H9 (cell line): ENCODE results near the gene NDE1. TPM values are rescaled to one million over a fixed set of nuclear protein-coding genes. Genes with fewer than 3 reads are reported as not detected.

ENCODE experiments used
- DNase-seq: peaks from one replicate; pipeline ENCODE4 v3.0.0-alpha.2; 2017
- H2AFZ ChIP-seq: one replicate; pipeline ENCODE4 v1.6.1; 2013; ENCODE audit warnings: mild to moderate bottlenecking, low read length, control low read depth, moderate library complexity
- H2AK5ac ChIP-seq: 2 replicates; pipeline ENCODE4 v1.6.1; 2013; ENCODE audit warnings: low read length, control low read depth, mixed read lengths; ENCODE audit not compliant: insufficient read length
- H2BK120ac ChIP-seq: one replicate; pipeline ENCODE4 v1.6.1; 2013; ENCODE audit warnings: low read depth, mild to moderate bottlenecking, low read length, control low read depth, inconsistent platforms; ENCODE audit not compliant: poor library complexity, severe bottlenecking
- H2BK12ac ChIP-seq: 2 replicates; pipeline ENCODE4 v1.6.1; 2013; ENCODE audit warnings: low read length, control low read depth, mixed read lengths, low read depth; ENCODE audit not compliant: insufficient read length
- H2BK15ac ChIP-seq: 2 replicates; pipeline ENCODE4 v1.6.1; 2013; ENCODE audit warnings: low read depth, low read length, control low read depth
- H2BK20ac ChIP-seq: one replicate; pipeline ENCODE4 v1.6.1; 2013; ENCODE audit warnings: low read depth, mild to moderate bottlenecking, low read length, control low read depth, inconsistent platforms; ENCODE audit not compliant: poor library complexity, severe bottlenecking
- H2BK5ac ChIP-seq: 2 replicates; pipeline ENCODE4 v1.6.1; 2013; ENCODE audit warnings: low read length, control low read depth, mixed read lengths; ENCODE audit not compliant: insufficient read length
- H3K14ac ChIP-seq: 2 replicates; pipeline ENCODE4 v1.6.1; 2013; ENCODE audit warnings: low read length, control low read depth; ENCODE audit not compliant: insufficient read depth
- H3K18ac ChIP-seq: 2 replicates; pipeline ENCODE4 v1.6.1; 2013; ENCODE audit warnings: low read depth, mild to moderate bottlenecking, mixed read lengths, low read length, control low read depth; ENCODE audit not compliant: insufficient read length
- H3K23ac ChIP-seq: 2 replicates; pipeline ENCODE4 v1.6.1; 2013; ENCODE audit warnings: low read length, control low read depth, mixed read lengths, low read depth; ENCODE audit not compliant: insufficient read length
- H3K23me2 ChIP-seq: 2 replicates; pipeline ENCODE4 v1.6.1; 2013; ENCODE audit warnings: low read depth, mild to moderate bottlenecking, mixed read lengths, low read length, control low read depth; ENCODE audit not compliant: insufficient read length, poor library complexity, severe bottlenecking
- H3K27ac ChIP-seq: 2 replicates; pipeline ENCODE4 v1.5.1; 2013; ENCODE audit warnings: low read length, control low read depth, mixed read lengths, low read depth; ENCODE audit not compliant: insufficient read length
- H3K27me3 ChIP-seq: 2 replicates; pipeline ENCODE4 v1.6.1; 2013; ENCODE audit warnings: low read length, control low read depth, inconsistent platforms; ENCODE audit not compliant: insufficient read depth
- H3K4ac ChIP-seq: 2 replicates; pipeline ENCODE4 v1.6.1; 2013; ENCODE audit warnings: low read depth, mild to moderate bottlenecking, control low read depth, inconsistent platforms, low read length, moderate library complexity
- H3K4me1 ChIP-seq: 2 replicates; pipeline ENCODE4 v1.6.1; 2013; ENCODE audit warnings: low read length, control low read depth, inconsistent platforms; ENCODE audit not compliant: insufficient read depth
- H3K4me2 ChIP-seq: 2 replicates; pipeline ENCODE4 v1.6.1; 2013; ENCODE audit warnings: low read length, control low read depth, mixed read lengths; ENCODE audit not compliant: insufficient read length, insufficient read depth
- H3K56ac ChIP-seq: 2 replicates; pipeline ENCODE4 v1.6.1; 2013; ENCODE audit warnings: low read depth, mild to moderate bottlenecking, mixed read lengths, low read length, control low read depth; ENCODE audit not compliant: insufficient read length
- H3K79me1 ChIP-seq: 2 replicates; pipeline ENCODE4 v1.6.1; 2013; ENCODE audit warnings: low read depth, mild to moderate bottlenecking, moderate library complexity, low read length, control low read depth, inconsistent platforms; ENCODE audit not compliant: insufficient read depth, poor library complexity, severe bottlenecking
- H3K79me2 ChIP-seq: 2 replicates; pipeline ENCODE4 v1.6.1; 2013; ENCODE audit warnings: low read length, control low read depth, inconsistent platforms; ENCODE audit not compliant: insufficient read depth
- H3K9ac ChIP-seq: 2 replicates; pipeline ENCODE4 v1.6.1; 2013; ENCODE audit warnings: low read length, control low read depth, mixed read lengths; ENCODE audit not compliant: insufficient read length; ENCODE audit errors: extremely low read depth
- H3K9me3 ChIP-seq: one replicate; pipeline ENCODE4 v1.6.1; 2013; ENCODE audit warnings: low read depth, low read length, inconsistent platforms; ENCODE audit not compliant: control insufficient read depth
- H3T11ph ChIP-seq: one replicate; pipeline ENCODE4 v1.6.1; 2013; ENCODE audit warnings: mild to moderate bottlenecking, low read length, control low read depth, inconsistent platforms
- H4K20me1 ChIP-seq: one replicate; pipeline ENCODE4 v1.6.1; 2013; ENCODE audit not compliant: control insufficient read depth, insufficient read length, insufficient read depth
- H4K5ac ChIP-seq: 2 replicates; pipeline ENCODE4 v1.6.1; 2013; ENCODE audit warnings: low read depth, mild to moderate bottlenecking, mixed read lengths, low read length, control low read depth; ENCODE audit not compliant: insufficient read length
- H4K8ac ChIP-seq: replicated peaks from 2 replicates; pipeline ENCODE4 v1.6.1; 2013; ENCODE audit warnings: low read length, control low read depth, mixed read lengths, low read depth; ENCODE audit not compliant: insufficient read length
- H4K91ac ChIP-seq: 2 replicates; pipeline ENCODE4 v1.6.1; 2013; ENCODE audit warnings: low read depth, mild to moderate bottlenecking, moderate library complexity, mixed read lengths, low read length, control low read depth; ENCODE audit not compliant: insufficient read length
- H3K27ac Mint-ChIP-seq, 3 experiments: 2 replicates in 2 of 3; 3 replicates in 1 of 3; pipeline ENCODE4 v1.8.0; 2020 to 2021; ENCODE audit warnings: mixed read lengths in 3 of 3, mild to moderate bottlenecking in 1 of 3, moderate library complexity in 1 of 3
- H3K27me3 Mint-ChIP-seq: 2 replicates; pipeline ENCODE4 v1.8.0; 2021; ENCODE audit warnings: low read depth, mild to moderate bottlenecking, moderate library complexity, mixed read lengths
- H3K36me3 Mint-ChIP-seq, 3 experiments: 2 replicates in 2 of 3; 3 replicates in 1 of 3; pipeline ENCODE4 v1.8.0; 2020 to 2021; ENCODE audit warnings: low read depth in 3 of 3, mixed read lengths in 3 of 3; ENCODE audit not compliant: insufficient read depth in 1 of 3
- H3K4me1 Mint-ChIP-seq, 2 experiments: 2 replicates each; pipeline ENCODE4 v1.8.0; 2020; ENCODE audit warnings: mixed read lengths in 2 of 2
- H3K4me3 Mint-ChIP-seq, 2 experiments: 2 replicates in 1 of 2; 3 replicates in 1 of 2; pipeline ENCODE4 v1.8.0; 2020 to 2021; ENCODE audit warnings: mild to moderate bottlenecking in 2 of 2, mixed read lengths in 2 of 2, moderate library complexity in 1 of 2
- H3K9me3 Mint-ChIP-seq, 2 experiments: 2 replicates in 1 of 2; 3 replicates in 1 of 2; pipeline ENCODE4 v1.8.0; 2020; ENCODE audit warnings: mild to moderate bottlenecking in 2 of 2, mixed read lengths in 2 of 2, moderate library complexity in 1 of 2
- CTCF ChIP-seq: fragments of 200-600 bp; sonication (generic); conservative IDR thresholded peaks from 3 replicates; pipeline ENCODE4 v1.8.0; 2021; ENCODE audit warnings: antibody characterized with exemption, mild to moderate bottlenecking
- WGBS: extraction: QIAGEN DNeasy Blood & Tissue Kit; methylation state at CpG from one replicate; pipeline ENCODE4 v1.1.7; 2013; ENCODE audit warnings: missing lambda C conversion rate, low lambda C conversion rate, mixed read lengths; ENCODE audit not compliant: insufficient read length; ENCODE audit errors: extremely low coverage; 5-methylcytosine and 5-hydroxymethylcytosine counted together
- total RNA-seq: library from RNA; stranded (reverse); gene quantifications from 2 replicates; pipeline ENCODE4 v1.2.1, GENCODE V29; 2021

Gene NDE1
- total RNA-seq, 1 experiment from 2014 or later, result 49.6 TPM

GRCh38 chr16:15746332-15746731 is 96.3 kb downstream of the NDE1 start:
- Histone ChIP-seq H3T11ph (no peak overlapping the region), H3K27me3 (no peaks in the 10 kb centered on the region), H4K8ac (no peak overlapping the region), H3K9ac (no peak overlapping the region), H3K79me1 (no peaks in the 10 kb centered on the region), H2AK5ac (no peak overlapping the region), H3K27ac (no peak overlapping the region), H3K79me2 (no peaks in the 10 kb centered on the region), H3K23ac (no peak overlapping the region), H3K23me2 (no peaks in the 10 kb centered on the region), H2BK120ac (no peak overlapping the region), H3K9me3 (no peaks in the 10 kb centered on the region), H3K56ac (no peak overlapping the region), H2BK15ac (no peak overlapping the region), H4K5ac (no peak overlapping the region), H3K18ac (no peak overlapping the region), H3K14ac (no peak overlapping the region), H4K20me1 (no peaks in the 10 kb centered on the region), H2BK5ac (no peak overlapping the region), H2BK20ac (no peak overlapping the region), H3K4ac (no peak overlapping the region), H2AFZ (no peak overlapping the region), H2BK12ac (no peak overlapping the region), H3K4me1 (no peaks in the 10 kb centered on the region), H4K91ac (no peak overlapping the region), H3K4me2 (no peak overlapping the region)
- Mint-ChIP-seq H3K4me3 (no peak overlapping the region), H3K9me3 (no peaks in the 10 kb centered on the region), H3K27me3 (no peaks in the 10 kb centered on the region; the same call in 1 of the 2 replicates), H3K36me3 (no peaks in the 10 kb centered on the region), H3K27ac (no peak overlapping the region), H3K4me1 (peaks cover 2 to 6% of the 10 kb centered on the region in 2 experiments; a peak in 3 of 4 replicates)
- no peak for DNase-seq
- TF ChIP-seq CTCF, result no peak
- no CpG with 5 or more reads among the region's 6 CpGs for WGBS
